Cortex of kidney (tissue), 1 donor: ENCODE results near the gene RAPGEF1.

Experiments
- DNase-seq: peaks from one replicate; lab custom pipeline; 2025; lab: John Stamatoyannopoulos, UW

RAPGEF1 gene

GRCh38 chr9:131605770-131606590 is 133.9 kb downstream of the RAPGEF1 start:
- DNase-seq = no peak

GRCh38 chr9:131603711-131604439 is 136.0 kb downstream of the RAPGEF1 start:
- DNase-seq = no peak

- no peak for DNase-seq
Measured at GRCh38 chr9:131603199-131603598, 136.7 kb downstream of the RAPGEF1 start.

GRCh38 chr9:131601683-131602181 is 138.1 kb downstream of the RAPGEF1 start:
- no peak for DNase-seq

- no peak for DNase-seq
Measured at GRCh38 chr9:131598121-131598520, 141.8 kb downstream of the RAPGEF1 start.

GRCh38 chr9:131597246-131597645 is 142.6 kb downstream of the RAPGEF1 start:
- DNase-seq = no peak

GRCh38 chr9:131596430-131596743 is 143.5 kb downstream of the RAPGEF1 start:
- no peak for DNase-seq

GRCh38 chr9:131595696-131596429 is 144.0 kb downstream of the RAPGEF1 start:
- no peak for DNase-seq

GRCh38 chr9:131594906-131595665 is 144.8 kb downstream of the RAPGEF1 start:
- no peak for DNase-seq

GRCh38 chr9:131593936-131594665 is 145.8 kb downstream of the RAPGEF1 start:
- DNase-seq = no peak

- DNase-seq = no peak
Measured at GRCh38 chr9:131593091-131593820, 146.6 kb downstream of the RAPGEF1 start.

GRCh38 chr9:131591845-131592208 is 148.0 kb downstream of the RAPGEF1 start:
- DNase-seq = no peak

GRCh38 chr9:131590907-131591844 is 148.7 kb downstream of the RAPGEF1 start:
- DNase-seq = no peak

- no peak for DNase-seq
Measured at GRCh38 chr9:131590449-131590848, 149.4 kb downstream of the RAPGEF1 start.

- DNase-seq = no peak
Measured at GRCh38 chr9:131589993-131590392, 149.9 kb downstream of the RAPGEF1 start.

GRCh38 chr9:131589124-131589711 is 150.7 kb downstream of the RAPGEF1 start:
- DNase-seq = no peak

GRCh38 chr9:131588396-131588795 is 151.5 kb downstream of the RAPGEF1 start:
- DNase-seq = no peak

- DNase-seq = no peak
Measured at GRCh38 chr9:131587906-131588305, 152.0 kb downstream of the RAPGEF1 start.

- no peak for DNase-seq
Measured at GRCh38 chr9:131587331-131587730, 152.5 kb downstream of the RAPGEF1 start.
